ENCODE results near the gene SLC27A5. TPM values are rescaled to one million over a fixed set of nuclear protein-coding genes. Genes with fewer than 3 reads are reported as not detected.
A peak's percentile ranks its signal among the peaks of the same experiment; 100 is the strongest.

The SLC27A5 gene
- total and polyA plus RNA-seq, 2 experiments from 2014 or later = 3.6 to 5.1 TPM

- no peak overlapping the region for H3K4me3 ChIP-seq
- DNase-seq = no peak
- H3K9ac ChIP-seq = no peak overlapping the region
- H3K36me3 ChIP-seq (ENCODE audit: low read depth) = peaks cover 47% of the 10 kb centered on the region
- H3K27ac ChIP-seq = no peak overlapping the region
- no peak overlapping the region for H2AFZ ChIP-seq
- TF ChIP-seq EZH2phosphoT487 (IDR thresholded peaks at IDR 0.05; ENCODE audit: insufficient read depth, low read depth) (no peak), EZH2 (IDR thresholded peaks at IDR 0.05; ENCODE audit: insufficient read depth, poor library complexity, severe bottlenecking) (no peak)
- in situ Hi-C loops (cut with MboI) = no loop called here
- H3K9me2 ChIP-seq (ENCODE audit: insufficient read depth) = no peaks in the 10 kb centered on the region
- H3K4me1 ChIP-seq (ENCODE audit: insufficient read depth) = peaks cover 17% of the 10 kb centered on the region
- H3K9me3 ChIP-seq (ENCODE audit: low read depth) = no peaks in the 10 kb centered on the region
- H4K20me1 ChIP-seq (ENCODE audit: insufficient read depth) = peaks cover 14% of the 10 kb centered on the region; the same call in 1 of the 2 replicates
- H3K79me2 ChIP-seq (ENCODE audit: insufficient read depth) = peaks cover 94% of the 10 kb centered on the region
- WGBS, 2 experiments (ENCODE audit: low coverage in 1 of 2, low lambda C conversion rate in 2 of 2, missing lambda C conversion rate in 2 of 2) = 88 to 93% methylated on average over 19 to 20 of the region's 20 CpGs
- no peak overlapping the region for H3K4me2 ChIP-seq (ENCODE audit: unreplicated experiment)
- peaks cover 33% of the 10 kb centered on the region for H3F3A ChIP-seq (ENCODE audit: insufficient read depth)
- no peaks in the 10 kb centered on the region for H3K27me3 ChIP-seq (replicated peaks; ENCODE audit: insufficient read depth)
Observed at GRCh38 chr19:58548859-58549663, 37.3 kb upstream of the SLC27A5 start.

GRCh38 chr19:58547323-58548312 is 35.8 kb upstream of the SLC27A5 start:
- H3K9me2 ChIP-seq (ENCODE audit: insufficient read depth) = no peaks in the 10 kb centered on the region
- H3K9ac ChIP-seq = peak overlapping the region; percentile 12; the same call in 1 of the 2 replicates
- H3K4me1 ChIP-seq (ENCODE audit: insufficient read depth) = peaks cover 10% of the 10 kb centered on the region; the same call in 1 of the 2 replicates
- H3K79me2 ChIP-seq (ENCODE audit: insufficient read depth) = peaks cover 80% of the 10 kb centered on the region
- no peaks in the 10 kb centered on the region for H3K27me3 ChIP-seq (replicated peaks; ENCODE audit: insufficient read depth)
- H3K9me3 ChIP-seq (ENCODE audit: low read depth) = no peaks in the 10 kb centered on the region
- peaks cover 20% of the 10 kb centered on the region; the same call in 1 of the 2 replicates for H3F3A ChIP-seq (ENCODE audit: insufficient read depth)
- H3K4me2 ChIP-seq (ENCODE audit: unreplicated experiment) = no peak overlapping the region
- H3K4me3 ChIP-seq = no peak overlapping the region
- no peak for TF ChIP-seq EZH2phosphoT487 (IDR thresholded peaks at IDR 0.05; ENCODE audit: insufficient read depth, low read depth)
- TF ChIP-seq EZH2 (IDR thresholded peaks at IDR 0.05; ENCODE audit: insufficient read depth, poor library complexity, severe bottlenecking) = no peak
- DNase-seq = no peak
- H3K27ac ChIP-seq = no peak overlapping the region
- H4K20me1 ChIP-seq (ENCODE audit: insufficient read depth) = peaks cover 14% of the 10 kb centered on the region; the same call in 1 of the 2 replicates
- in situ Hi-C loops (cut with MboI) = no loop called here
- no peak overlapping the region for H2AFZ ChIP-seq
- H3K36me3 ChIP-seq (ENCODE audit: low read depth) = peaks cover 46% of the 10 kb centered on the region
- WGBS, 2 experiments (ENCODE audit: low coverage in 1 of 2, low lambda C conversion rate in 2 of 2, missing lambda C conversion rate in 2 of 2) = 93% methylated on average over 18 of the region's 18 CpGs

GRCh38 chr19:58546019-58546530 is 34.3 kb upstream of the SLC27A5 start:
- WGBS, 2 experiments (ENCODE audit: low coverage in 1 of 2, low lambda C conversion rate in 2 of 2, missing lambda C conversion rate in 2 of 2) = 20 to 45% methylated on average over 1 of the region's 1 CpG
- peaks cover 14% of the 10 kb centered on the region; the same call in 1 of the 2 replicates for H4K20me1 ChIP-seq (ENCODE audit: insufficient read depth)
- H3K9me3 ChIP-seq (ENCODE audit: low read depth) = no peaks in the 10 kb centered on the region
- in situ Hi-C loops (cut with MboI) = no loop called here
- TF ChIP-seq EZH2 (IDR thresholded peaks at IDR 0.05; ENCODE audit: insufficient read depth, poor library complexity, severe bottlenecking) = no peak
- TF ChIP-seq EZH2phosphoT487 (IDR thresholded peaks at IDR 0.05; ENCODE audit: insufficient read depth, low read depth) = no peak
- peaks cover 4% of the 10 kb centered on the region; the same call in 1 of the 2 replicates for H3F3A ChIP-seq (ENCODE audit: insufficient read depth)
- peak overlapping the region; percentile 98 for H3K4me3 ChIP-seq
- H3K36me3 ChIP-seq (ENCODE audit: low read depth) = peaks cover 34% of the 10 kb centered on the region
- H2AFZ ChIP-seq = no peak overlapping the region
- H3K4me1 ChIP-seq (ENCODE audit: insufficient read depth) = peaks cover 10% of the 10 kb centered on the region; the same call in 1 of the 2 replicates
- peaks cover 64% of the 10 kb centered on the region for H3K79me2 ChIP-seq (ENCODE audit: insufficient read depth)
- no peaks in the 10 kb centered on the region for H3K27me3 ChIP-seq (replicated peaks; ENCODE audit: insufficient read depth)
- H3K27ac ChIP-seq = no peak overlapping the region
- H3K4me2 ChIP-seq (ENCODE audit: unreplicated experiment) = peak overlapping the region; percentile 96
- H3K9ac ChIP-seq = peak overlapping the region; percentile 96
- no peak for DNase-seq
- no peaks in the 10 kb centered on the region for H3K9me2 ChIP-seq (ENCODE audit: insufficient read depth)

All from GM23248 (cell line).